GM13976 (cell line): ENCODE measurements around the gene NUCKS1.

ENCODE experiments used
- DNase-seq: peaks from one replicate; pipeline ENCODE4 v3.0.0; 2012; ENCODE audit warnings: low spot score
- CTCF ChIP-seq: IDR thresholded peaks from 2 replicates; pipeline ENCODE4 v1.5.1; 2012; ENCODE audit warnings: borderline replicate concordance, mild to moderate bottlenecking; ENCODE audit not compliant: insufficient read depth; ENCODE audit errors: extremely low read depth, missing control alignments, control extremely low read depth
- in situ Hi-C: fragments of 300-500 bp; cut with MboI; formaldehyde crosslinking; loops from one replicate; pipeline ENCODE4 v1.12.0; 2022; ENCODE audit warnings: low sequenced_read_pairs, mixed read lengths, inconsistent platforms; ENCODE audit not compliant: unreplicated experiment

NUCKS1 gene

GRCh38 chr1:205693421-205693991 is 56.5 kb downstream of the NUCKS1 start:
- TF ChIP-seq CTCF = no peak
- no peak for DNase-seq
- in situ Hi-C loops = no loop called here

- DNase-seq = no peak
- in situ Hi-C loops = no loop called here
- no peak for TF ChIP-seq CTCF
Observed at GRCh38 chr1:205692423-205692822, 57.6 kb downstream of the NUCKS1 start.

- in situ Hi-C loops = no loop called here
- TF ChIP-seq CTCF = no peak
- DNase-seq = no peak
Observed at GRCh38 chr1:205690122-205690756, 59.7 kb downstream of the NUCKS1 start.

GRCh38 chr1:205689479-205689878 is 60.5 kb downstream of the NUCKS1 start:
- in situ Hi-C loops = no loop called here

GRCh38 chr1:205688171-205689080 is 61.6 kb downstream of the NUCKS1 start:
- DNase-seq = no peak
- no peak for TF ChIP-seq CTCF
- in situ Hi-C loops = no loop called here

More at GRCh38 chr1:205689479-205689878, 60.5 kb downstream of the NUCKS1 start:
- no peak for DNase-seq
- no peak for TF ChIP-seq CTCF

- no peak for TF ChIP-seq CTCF
- in situ Hi-C loops = no loop called here
Observed at GRCh38 chr1:205687242-205687641, 62.7 kb downstream of the NUCKS1 start.

More at GRCh38 chr1:205687242-205687641, 62.7 kb downstream of the NUCKS1 start:
- no peak for DNase-seq
